PC-9 (cell line): ENCODE measurements around the gene COL5A1.

Source experiments
- CTCF ChIP-seq: fragments of 200-600 bp; sonication (generic); conservative IDR thresholded peaks from 2 replicates; pipeline ENCODE4 v1.6.1; 2017; ENCODE audit warnings: mixed run types, antibody characterized with exemption, mild to moderate bottlenecking, moderate library complexity
- EZH2 ChIP-seq: fragments of 200-600 bp; sonication (generic); IDR thresholded peaks from 2 replicates; pipeline ENCODE4 v1.8.0; 2017; ENCODE audit warnings: antibody characterized with exemption, low read depth

GRCh38 chr9:134863941-134864820 lies 222.6 kb downstream of the COL5A1 start:
- TF ChIP-seq CTCF = no peak
- no peak for TF ChIP-seq EZH2
